A172 (cell line): ENCODE measurements around the gene ATP5F1E. TPM values are rescaled to one million over a fixed set of nuclear protein-coding genes. Genes with fewer than 3 reads are reported as not detected.
"Not testable (repeated sequence)": the region's sequence is repeated elsewhere in the genome, so short reads cannot be mapped to it uniquely, and the experiment has no call there.

ENCODE experiments used
- DNase-seq: peaks from one replicate; pipeline ENCODE4 v3.0.0-alpha.2; 2015; ENCODE audit warnings: low spot score
- total RNA-seq: library from RNA; depleted of rRNA; stranded (reverse); fragments of >200 nt; shearing (Covaris generic); gene quantifications from 2 replicates; pipeline ENCODE4 v1.2.3, GENCODE V29; 2014; rRNA removed

ATP5F1E gene
- total RNA-seq, 1 experiment from 2014 or later: 41.4 TPM

DNA sequence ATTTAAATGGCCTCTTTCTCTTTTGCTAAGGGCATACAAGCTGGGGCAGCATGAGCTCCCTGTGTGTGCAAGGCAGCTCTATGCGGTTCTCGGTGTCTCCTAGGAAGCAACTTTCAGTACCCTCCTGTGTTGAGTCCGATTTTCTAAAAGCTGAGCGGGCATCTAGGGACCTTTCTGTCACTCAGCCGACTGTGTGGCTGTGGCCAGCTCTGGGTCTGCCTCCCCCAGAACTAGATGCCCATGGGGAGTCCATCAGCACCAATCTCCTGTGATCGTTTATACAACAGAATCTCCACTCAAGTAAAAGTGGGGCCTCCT is 43.6 kb downstream of the ATP5F1E start:
- no peak for DNase-seq

DNA sequence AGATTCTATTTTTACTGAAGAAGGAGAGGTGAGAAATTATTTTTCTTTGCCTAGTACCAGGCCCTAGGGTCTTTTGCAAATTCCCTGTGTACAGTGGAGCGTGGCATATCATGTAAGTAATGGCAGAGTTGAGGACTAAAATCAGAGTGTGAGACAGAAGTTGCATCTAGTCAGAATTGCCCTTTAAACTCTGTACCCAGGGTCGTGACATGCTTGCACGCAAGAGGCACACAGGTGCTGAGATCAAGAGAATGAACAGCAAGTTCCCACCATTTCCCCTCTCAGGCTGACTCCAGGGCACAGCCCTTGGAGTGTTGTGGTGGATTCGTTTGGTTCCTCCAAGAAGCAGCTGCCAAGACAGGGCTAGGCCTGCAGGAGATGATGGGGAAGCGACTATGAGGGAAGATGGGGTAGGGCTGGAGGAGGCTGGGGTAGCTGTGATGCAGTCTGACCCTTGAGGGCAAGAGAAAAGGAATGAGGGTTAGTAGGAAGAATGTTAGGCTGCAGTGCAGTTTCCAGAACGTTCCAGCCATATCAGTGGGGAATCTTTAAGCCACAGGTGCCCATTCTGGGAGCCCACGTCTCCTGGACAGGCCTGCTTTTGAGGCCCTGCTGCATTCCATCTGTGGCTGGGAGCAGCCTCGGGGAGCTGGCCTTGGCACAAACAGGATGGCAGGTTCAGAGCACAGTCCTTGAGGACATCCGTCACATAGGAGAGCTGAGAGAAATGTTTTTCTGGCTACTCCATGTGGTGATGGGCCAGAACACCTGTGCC is 44.2 kb downstream of the ATP5F1E start:
- no peak for DNase-seq

DNA sequence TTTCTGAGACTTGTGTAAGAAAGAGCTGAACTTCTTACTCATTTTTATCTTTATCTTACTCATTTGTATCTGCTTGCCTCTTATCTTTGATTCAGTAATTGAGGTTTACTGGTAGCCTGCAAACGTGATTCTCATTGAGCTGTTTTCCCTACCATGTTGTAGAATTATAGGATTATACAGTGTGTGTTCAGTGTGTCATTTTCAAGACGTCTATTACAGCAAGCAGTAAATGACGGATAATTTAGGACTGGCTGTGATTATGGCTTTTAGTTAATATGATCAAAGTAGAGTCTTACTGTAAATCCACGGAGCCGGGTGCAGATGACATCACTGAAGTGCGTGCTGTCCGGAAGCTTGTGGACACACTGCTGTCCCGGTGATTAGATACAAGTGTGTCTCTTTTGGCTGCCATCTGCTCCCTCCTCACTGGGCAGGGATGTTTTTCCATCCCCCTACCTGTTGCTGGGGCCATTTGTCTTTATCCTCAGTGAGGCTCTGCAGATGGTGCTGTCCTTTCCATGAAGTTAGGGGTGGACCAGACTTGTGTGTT is 45.1 kb downstream of the ATP5F1E start:
- DNase-seq: no peak

DNA sequence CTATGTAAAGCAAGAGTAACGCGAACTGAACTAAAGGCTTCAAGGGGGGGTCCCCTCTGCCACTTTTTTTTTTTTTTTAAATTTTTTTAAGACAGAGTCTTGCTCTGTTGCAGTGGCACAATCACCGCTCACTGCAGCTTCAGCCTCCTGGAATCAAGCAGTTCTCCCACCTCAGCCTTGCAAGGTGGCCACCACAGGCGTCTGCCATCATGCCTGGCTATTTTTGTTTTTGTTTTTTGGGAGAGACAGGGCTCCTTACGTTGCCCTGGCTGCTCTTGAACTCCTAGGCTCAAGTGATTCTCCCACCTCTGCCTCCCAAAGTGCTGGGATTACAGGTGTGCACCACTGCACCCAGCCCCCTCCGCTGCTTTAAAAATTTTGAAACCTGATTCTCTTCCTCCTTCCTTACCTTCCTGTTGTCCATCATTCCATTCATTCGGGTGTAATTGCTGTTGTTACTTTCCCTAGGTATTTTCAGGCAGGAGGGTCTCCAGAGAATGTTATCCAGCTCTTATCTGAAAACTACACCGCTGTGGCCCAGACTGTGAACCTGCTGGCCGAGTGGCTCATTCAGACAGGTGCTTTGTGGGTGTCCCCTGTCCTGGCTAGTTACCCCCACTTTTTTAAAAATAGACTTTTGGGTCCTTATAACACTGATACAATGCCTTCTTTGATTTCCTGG is 45.7 kb downstream of the ATP5F1E start:
- no peak for DNase-seq

DNA sequence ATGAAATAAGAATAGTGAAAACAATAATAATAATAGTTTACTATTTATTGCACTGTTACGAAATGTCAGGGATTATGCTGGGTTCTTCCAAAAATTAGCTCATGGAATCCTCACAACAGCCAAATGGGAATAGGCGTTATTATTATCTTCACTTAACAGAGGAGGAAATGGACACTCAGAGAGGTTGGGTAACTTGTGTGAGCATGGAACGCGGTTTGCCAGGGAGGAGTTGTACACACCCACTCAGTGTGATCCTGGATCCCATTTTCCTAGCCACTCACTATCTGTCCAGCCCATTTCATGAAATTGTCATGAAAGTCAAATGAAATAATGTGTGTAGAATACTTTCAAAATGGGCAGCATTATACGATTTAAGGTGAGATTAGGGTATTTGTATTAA is 46.5 kb downstream of the ATP5F1E start:
- no peak for DNase-seq

DNA sequence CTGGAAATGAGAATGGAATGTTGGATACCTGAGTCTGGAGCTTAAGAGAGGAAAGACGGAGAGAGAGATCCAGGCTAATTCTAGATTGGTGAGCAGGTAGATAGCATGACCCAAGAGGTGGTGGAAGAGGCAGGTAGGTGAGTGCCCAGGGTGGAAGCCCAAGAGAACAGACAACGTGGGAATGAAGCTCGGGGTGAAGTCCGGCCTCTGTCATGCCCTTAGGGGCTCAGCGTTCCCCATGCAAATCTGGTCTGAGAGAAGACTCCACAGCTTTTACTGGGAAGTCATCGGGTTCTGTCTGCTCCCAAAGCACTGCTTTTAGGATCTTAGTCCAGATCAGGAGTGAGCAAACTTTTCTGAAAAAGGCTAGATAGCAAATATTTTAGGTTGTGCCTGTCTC is 47.4 kb downstream of the ATP5F1E start:
- no peak for DNase-seq

DNA sequence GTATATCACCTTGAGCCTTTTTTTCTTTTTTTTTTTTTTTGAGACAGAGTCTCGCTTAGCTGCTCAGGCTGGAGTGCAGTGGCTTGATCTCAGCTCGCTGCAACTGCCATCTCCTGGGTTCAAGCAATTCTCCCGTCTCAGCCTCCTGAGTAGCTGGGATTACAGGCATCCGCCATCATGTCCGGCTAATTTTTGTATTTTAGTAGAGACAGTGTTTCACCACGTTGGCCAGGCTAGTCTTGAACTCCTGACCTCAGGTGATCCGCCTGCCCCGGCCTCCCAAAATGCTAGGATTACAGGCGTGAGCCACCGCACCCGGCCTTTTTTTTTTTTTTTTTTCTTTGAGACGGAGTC is 49.0 kb downstream of the ATP5F1E start:
- not testable (repeated sequence) for DNase-seq

DNA sequence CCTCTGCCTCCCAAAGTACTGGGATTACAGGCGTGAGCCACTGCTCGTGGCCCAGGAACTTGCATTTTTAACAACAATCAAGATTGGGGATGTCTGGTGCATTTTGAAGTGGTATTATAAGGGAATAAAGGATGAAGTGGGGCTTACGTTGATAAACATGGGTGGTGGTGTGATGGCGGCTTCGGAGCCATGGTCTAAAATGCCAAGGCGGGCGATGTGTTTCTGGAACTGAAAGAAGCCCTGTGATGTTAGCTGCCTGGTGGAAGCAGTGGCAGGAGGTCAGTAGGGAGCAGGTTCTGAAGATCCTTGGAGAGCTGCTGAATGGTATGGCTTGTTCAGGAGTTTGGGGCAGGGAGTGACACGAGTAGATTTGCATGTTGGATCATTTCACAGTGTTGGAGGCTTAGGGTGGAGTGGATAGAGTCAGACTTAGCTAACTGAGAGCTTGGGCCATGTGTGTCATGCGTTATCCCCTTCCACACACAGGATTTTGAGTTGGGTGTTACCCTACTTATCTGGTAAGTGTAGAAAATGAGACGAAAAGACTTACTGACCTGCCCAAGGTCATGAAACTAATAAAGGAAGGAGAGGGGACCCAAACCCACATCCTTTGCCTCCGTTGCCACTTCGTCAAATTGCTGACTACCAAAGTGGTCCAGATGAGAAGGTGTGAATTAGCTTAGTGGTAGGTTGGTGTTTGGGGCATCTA is 49.6 kb downstream of the ATP5F1E start:
- no peak for DNase-seq

DNA sequence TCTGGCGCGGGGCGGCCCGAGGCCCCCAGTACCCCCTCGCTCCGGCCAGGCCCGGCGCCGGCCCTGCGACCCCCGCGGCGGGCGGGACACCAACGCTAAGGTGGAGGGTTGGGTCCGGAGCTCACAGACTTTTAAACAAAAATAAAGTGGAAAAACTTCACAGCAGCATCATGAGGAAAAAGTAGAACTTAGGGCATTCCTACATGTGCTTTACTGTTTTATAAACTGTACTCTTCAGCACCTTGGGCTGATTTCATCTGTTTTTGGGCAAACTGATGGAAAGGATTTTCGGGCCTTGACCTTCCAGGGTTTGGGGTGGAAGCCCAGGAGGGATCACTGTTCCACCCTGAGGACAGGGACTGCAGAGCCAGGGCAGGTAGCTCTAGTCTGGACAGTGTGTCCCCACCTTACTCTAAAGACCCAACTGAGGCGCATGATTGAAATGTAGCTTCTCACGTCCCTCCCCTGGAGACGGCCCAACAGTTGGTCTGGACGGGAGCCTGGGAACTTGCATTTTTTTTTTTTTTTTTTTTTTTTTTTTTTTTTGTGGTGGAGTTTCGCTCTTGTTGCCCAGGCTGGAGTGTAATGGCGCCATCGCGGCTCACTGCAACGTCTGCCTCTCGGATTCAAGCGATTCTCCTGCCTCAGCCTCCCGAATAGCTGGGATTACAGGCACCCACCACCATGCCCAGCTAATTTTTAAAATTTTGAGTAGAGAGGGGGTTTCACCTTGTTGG is 50.3 kb downstream of the ATP5F1E start:
- DNase-seq: no peak

DNA sequence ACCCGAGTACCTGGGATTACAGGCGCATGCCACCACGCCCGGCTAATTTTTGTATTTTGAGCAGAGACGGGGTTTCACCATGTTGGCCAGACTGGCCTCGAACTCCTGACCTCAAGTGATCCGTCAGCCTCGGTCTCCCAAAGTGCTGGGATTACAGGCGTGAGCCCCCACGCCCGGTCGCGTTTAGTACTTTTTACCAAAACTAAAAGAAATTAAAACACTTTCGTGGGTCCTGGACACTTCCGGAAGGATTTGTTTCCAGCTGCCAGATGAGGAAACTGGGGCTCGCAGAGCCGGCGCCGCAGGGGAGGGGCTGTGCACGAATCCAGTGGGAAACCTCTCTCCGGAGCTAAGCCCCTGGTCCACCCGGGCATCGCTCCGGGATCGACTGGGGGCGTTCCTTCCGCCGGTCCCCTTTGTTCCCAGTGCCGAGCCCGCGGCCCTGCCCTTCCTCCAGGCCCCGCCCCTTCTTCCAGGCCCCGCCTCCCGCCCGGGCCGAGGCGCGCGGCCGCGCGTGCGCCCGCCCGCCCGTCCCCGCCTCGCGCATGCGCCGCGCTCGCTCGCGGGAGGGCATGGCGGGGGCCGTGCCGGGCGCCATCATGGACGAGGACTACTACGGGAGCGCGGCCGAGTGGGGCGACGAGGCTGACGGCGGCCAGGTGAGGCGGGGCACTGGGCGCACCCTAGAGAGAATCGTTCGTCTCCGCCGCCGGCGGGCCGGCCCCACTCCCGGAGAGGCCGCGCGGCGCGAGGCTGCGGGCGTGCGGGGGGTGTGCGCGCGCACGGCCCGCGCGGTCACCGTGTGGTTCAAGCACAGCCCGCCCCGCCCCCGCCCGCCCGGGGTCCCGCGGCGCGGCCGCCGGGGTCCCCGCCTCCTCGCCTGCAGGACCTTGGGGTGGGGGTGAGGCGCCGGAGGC is 51.2 kb downstream of the ATP5F1E start, which contains the start of gene NELFCD:
Gene NELFCD (plus strand): TSS at position 546 of the 917 bp plus-strand sequence. CDS start 54 bp downstream, at position 600.
- peak; percentile 74 for DNase-seq

DNA sequence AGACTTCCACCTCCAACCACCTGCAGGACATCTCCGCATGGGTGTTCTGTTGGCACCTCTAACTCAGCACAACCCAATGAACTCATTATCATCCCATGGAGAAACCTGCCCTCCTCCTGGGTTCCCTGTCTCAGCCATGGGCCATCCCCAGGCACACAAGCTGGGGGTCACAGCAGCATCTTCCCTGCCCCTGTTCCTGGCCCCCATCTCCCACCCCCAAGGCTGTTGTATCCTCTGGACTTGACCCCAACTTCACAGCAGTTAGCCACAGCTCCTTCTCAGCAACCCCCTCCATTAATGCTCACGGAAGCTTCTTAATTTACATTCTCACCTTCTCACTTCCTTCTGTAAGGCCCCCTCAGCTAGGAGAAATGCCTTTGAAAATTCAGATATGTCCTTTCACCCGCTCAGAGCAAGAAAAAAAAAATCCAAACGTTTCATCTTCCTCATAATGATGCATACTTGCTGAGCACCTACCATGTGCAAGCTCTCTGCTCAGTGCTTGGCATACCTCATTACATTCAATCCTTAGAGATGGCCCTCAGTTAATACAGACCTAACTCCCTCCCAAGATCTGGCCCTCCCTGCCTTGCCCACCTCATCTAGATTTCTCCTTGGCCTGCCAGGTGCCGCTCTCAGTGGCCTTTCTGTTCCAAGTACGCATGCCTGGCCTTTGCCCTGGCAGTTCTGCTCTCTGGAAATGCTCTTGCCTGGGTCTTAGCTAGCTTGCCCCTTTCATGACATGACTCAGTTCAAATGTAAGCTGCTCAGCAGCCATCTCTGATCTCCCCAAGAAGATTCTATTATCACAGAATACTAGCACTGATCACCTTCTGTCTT is 53.6 kb downstream of the ATP5F1E start:
- DNase-seq: no peak

DNA sequence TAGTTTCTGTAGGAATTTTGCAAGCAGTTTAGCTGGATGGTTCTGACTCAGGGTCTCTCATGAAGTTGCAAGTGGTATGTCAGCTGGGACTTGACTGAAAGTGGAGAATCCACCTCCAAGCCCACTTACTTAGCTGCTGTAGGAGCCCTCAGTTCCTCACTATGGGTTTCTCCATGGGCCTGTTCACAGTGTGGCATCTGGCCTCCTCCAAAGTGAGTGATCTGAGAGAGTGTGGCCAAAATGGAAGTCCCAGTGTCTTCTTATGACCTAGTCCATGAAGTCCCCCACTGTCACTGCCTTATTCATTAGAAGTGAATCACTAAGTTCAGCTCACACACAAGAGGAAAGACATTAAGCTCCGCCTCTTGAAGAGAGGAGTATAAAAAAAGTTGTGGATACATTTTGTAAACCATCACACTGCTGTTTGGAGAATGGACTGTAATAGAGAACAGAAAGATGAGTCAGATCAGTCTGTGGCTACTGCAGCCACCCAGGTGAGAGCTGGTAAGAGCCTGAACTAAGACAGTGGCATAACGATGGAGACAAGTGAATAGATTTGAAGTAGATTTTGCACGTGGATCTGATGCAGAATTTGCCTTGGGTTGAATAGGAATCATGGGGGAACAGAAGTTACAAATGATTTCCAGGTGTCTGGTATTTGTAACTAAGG is 55.9 kb downstream of the ATP5F1E start:
- no peak for DNase-seq

Other genes starting within 250 kb of the ATP5F1E start
- gene GNAS-AS1, start 181.4 kb downstream of the ATP5F1E start, total RNA-seq: 1.1 and 1.8 TPM in 2 replicates
- 416 and 436 TPM in 2 replicates for gene GNAS, start 179.6 kb downstream of the ATP5F1E start, total RNA-seq
- gene NELFCD, start 51.1 kb downstream of the ATP5F1E start, total RNA-seq: 81.4 and 102 TPM in 2 replicates
- 228 and 320 TPM in 2 replicates for gene CTSZ, start 25.1 kb downstream of the ATP5F1E start, total RNA-seq
- gene TUBB1, start 12.9 kb downstream of the ATP5F1E start, total RNA-seq: 0.36 and 0.64 TPM in 2 replicates
- gene PRELID3B, start 10.5 kb upstream of the ATP5F1E start, total RNA-seq: 152 and 196 TPM in 2 replicates
- not detected in 2 replicates for gene ZNF831, start 131.5 kb upstream of the ATP5F1E start, total RNA-seq